GM21360 (cell line): ENCODE measurements around the gene PPP1R12A.
A peak's percentile ranks its signal among the peaks of the same experiment; 100 is the strongest.
"Not testable (repeated sequence)": the region's sequence is repeated elsewhere in the genome, so short reads cannot be mapped to it uniquely, and the experiment has no call there.

Experiments used
- ATAC-seq: cut with Tn5 transposase; IDR thresholded peaks from one replicate; pipeline ENCODE4 v1.9.1; 2021; ENCODE audit warnings: mild to moderate bottlenecking, moderate library complexity; ENCODE audit not compliant: unreplicated experiment

The PPP1R12A gene

GRCh38 chr12:79895804-79896203, 39.1 kb downstream of the PPP1R12A start:
- ATAC-seq: no peak

GRCh38 chr12:79895071-79895470, 39.8 kb downstream of the PPP1R12A start:
- ATAC-seq: no peak

- no peak for ATAC-seq
Observed at GRCh38 chr12:79891506-79892162, 43.3 kb downstream of the PPP1R12A start.

GRCh38 chr12:79887890-79888289, 47.0 kb downstream of the PPP1R12A start:
- no peak for ATAC-seq

GRCh38 chr12:79886917-79887519, 47.9 kb downstream of the PPP1R12A start:
- ATAC-seq: peak; percentile 86

- no peak for ATAC-seq
Observed at GRCh38 chr12:79885911-79886490, 48.9 kb downstream of the PPP1R12A start.

- ATAC-seq: no peak
Observed at GRCh38 chr12:79884401-79885006, 50.4 kb downstream of the PPP1R12A start.

GRCh38 chr12:79883216-79883615, 51.7 kb downstream of the PPP1R12A start:
- no peak for ATAC-seq

GRCh38 chr12:79881351-79881750, 53.5 kb downstream of the PPP1R12A start:
- no peak for ATAC-seq

- not testable (repeated sequence) for ATAC-seq
Observed at GRCh38 chr12:79878506-79878905, 56.4 kb downstream of the PPP1R12A start.

GRCh38 chr12:79877246-79877645, 57.7 kb downstream of the PPP1R12A start:
- no peak for ATAC-seq

- ATAC-seq: no peak
Observed at GRCh38 chr12:79874665-79875064, 60.2 kb downstream of the PPP1R12A start.

GRCh38 chr12:79873201-79873600, 61.7 kb downstream of the PPP1R12A start:
- ATAC-seq: no peak

GRCh38 chr12:79871621-79872020, 63.3 kb downstream of the PPP1R12A start:
- no peak for ATAC-seq

GRCh38 chr12:79870916-79871315, 64.0 kb downstream of the PPP1R12A start:
- ATAC-seq: no peak

- no peak for ATAC-seq
Observed at GRCh38 chr12:79859646-79860045, 75.3 kb downstream of the PPP1R12A start.

- no peak for ATAC-seq
Observed at GRCh38 chr12:79858518-79858917, 76.4 kb downstream of the PPP1R12A start.

GRCh38 chr12:79857675-79858074, 77.2 kb downstream of the PPP1R12A start:
- no peak for ATAC-seq

GRCh38 chr12:79850610-79851299, 84.1 kb downstream of the PPP1R12A start:
- ATAC-seq: no peak

- no peak for ATAC-seq
Observed at GRCh38 chr12:79848339-79848738, 86.6 kb downstream of the PPP1R12A start.

- ATAC-seq: no peak
Observed at GRCh38 chr12:79847417-79847816, 87.5 kb downstream of the PPP1R12A start.
